ENCODE data around the gene GPR37.

GPR37 gene

DNA sequence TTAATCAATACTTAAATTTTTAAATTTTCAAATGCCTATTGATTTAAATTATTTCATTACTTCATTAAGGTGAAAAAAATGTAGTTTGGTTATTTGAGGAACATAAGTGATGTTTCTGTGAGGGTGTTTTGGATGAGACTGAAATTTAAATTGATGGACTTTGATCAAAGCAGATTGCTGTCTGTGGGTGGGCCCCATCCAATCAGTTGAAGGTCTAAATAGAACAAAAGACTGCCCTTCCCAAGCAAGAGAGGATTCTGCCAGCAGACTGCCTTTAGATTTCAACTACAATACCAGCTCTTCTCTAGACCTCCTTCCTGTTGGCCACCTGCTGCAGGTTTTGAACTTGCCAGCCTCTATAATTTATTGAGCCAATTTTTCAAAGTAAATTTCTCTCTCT is 14.5 kb upstream of the GPR37 start:
- DNase-seq = no peak

DNA sequence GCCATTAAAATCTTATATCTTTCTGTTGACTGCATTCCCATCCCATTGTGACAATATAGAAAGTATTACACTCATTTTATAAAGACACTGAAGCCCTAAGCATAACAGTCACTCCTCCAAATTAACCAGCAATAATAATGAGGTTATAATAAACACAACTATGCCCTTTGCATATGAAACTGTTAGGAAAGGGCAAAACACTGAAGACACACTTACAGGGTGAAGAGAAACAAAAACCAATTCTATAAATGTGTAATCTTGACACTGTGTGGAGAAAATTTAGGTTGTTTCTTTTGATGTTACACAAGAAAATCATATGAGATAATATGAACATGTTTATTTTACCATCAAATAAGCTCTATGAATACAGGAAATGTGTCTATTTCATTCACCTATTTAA is 14.0 kb upstream of the GPR37 start:
- no peak for DNase-seq

DNA sequence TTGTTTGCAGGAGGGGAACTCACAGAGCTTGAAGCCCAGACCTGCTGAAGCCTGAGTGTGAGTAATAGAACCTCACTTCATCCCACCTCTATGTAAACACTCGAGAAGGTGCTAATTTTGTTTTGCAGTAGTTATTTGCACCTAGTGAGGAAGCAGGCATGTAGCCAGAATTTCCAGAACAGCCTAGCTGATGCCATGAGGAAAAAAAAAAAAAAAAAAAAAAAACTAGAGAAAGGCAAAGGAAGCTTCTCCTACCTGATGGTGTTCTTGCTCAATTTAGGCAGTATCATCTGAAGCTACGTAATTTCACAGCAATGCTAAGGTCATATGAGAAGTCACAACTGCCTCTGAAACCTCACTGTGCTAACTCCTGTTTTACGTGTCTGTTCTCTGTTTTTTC is 13.6 kb upstream of the GPR37 start:
- no peak for DNase-seq

DNA sequence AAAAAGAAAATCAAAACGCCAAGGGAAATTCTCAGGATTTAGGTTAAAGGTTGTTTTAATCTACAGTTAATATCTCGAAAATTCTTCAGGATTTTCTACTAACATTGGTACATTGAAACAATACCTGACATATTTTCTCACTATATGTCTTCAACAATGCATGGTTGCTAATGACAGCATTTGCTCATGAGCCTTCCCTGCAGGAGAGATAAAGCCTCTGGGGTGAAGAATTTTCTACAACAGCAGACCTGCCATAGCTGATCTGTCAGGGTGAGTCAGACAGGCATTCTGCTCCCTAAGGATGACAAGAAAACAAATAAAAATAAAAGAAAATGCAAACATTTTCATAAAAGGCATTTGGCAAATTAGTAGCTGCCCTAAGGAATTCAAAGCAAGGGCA is 11.7 kb upstream of the GPR37 start:
- no peak for DNase-seq

DNA sequence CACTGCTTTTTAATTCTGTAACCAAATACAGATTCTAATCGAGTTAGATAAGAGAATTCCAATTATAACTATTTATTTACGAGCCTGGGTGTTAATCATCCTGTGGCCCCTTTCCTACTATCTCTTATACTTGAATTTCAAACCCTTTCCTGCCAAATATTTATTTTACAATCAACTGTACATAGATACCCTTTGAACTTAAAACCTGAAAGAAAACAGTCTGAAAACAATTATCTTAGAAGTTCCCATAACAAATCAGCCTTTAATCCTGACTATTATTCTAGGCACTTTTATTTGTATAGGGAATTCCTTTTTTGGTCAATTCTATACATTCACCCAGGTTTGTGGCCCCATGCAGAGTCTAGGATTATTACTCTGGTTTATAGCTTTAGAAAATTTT is 10.6 kb upstream of the GPR37 start:
- DNase-seq = no peak

DNA sequence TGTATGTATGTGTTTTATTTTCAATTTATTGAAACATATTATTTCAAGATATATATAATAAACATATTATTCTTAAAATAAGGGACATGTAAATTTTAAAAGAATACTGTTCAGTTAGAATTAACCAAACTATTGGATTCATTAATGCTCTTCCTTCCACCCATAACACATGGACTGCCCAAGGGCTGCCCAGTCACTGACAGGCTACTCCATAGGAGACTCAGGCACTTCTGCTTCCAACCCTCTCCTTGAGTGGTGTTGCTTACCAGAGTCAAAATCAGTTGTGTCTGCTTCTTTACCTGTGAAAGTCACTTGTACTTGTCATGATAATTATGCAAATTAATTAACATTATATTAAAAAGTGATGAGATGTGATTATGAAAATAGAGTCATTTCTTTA is 9.8 kb upstream of the GPR37 start:
- no peak for DNase-seq

DNA sequence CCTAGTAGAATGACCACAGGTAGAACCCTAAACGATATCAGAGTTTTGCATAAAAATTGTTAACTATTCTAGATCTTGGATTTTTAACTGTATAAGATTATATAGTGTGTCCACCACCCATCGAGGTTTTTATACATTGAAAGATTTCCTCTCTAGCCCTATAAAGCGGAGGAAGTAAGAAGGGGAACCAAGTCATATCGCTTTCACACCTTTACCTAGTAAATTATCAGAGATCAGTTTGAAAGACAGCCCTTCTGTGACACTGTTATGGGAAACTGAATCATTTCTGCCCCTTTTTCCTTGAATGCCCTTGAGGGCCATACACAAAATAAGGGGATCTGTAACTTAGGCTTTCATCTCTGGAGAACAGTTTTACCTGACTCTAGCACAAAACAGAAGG is 8.3 kb upstream of the GPR37 start:
- no peak for DNase-seq

DNA sequence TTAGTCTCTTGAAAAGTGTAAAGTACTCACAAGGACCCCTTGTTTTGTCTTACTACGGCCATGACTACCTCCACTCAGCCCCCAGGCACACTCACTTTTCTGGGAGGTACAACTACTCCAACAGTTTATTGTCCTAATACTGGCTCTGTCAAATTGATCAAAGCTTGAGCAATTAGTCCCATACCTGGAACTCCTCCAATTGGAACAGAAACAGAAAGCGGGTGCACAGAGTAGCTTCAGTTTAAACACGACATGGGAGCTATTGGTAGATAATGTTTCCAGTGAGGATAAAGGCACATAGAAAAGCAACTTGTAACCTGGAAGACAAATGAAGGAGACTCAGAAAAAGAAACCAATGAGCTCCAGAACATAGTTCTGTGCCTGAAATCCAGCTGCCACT is 7.7 kb upstream of the GPR37 start:
- no peak for DNase-seq

DNA sequence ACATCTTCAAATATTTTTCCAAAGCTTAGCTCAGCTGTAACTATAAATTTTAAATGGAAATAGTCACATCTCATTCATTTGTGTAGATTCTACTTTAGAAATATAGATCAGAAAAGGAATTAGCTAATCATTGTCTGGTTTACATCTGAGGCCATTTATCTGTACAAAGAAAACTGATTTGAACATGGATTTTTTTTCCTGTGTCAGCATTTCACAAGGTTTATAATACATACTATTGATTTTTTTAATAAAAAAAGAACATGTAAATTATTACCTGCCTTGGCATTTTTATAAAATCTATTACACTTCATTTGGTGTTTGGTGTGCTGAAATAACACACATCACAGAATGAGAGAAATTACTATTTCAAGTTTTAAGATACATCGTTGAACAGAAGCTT is 3.5 kb upstream of the GPR37 start:
- no peak for DNase-seq

DNA sequence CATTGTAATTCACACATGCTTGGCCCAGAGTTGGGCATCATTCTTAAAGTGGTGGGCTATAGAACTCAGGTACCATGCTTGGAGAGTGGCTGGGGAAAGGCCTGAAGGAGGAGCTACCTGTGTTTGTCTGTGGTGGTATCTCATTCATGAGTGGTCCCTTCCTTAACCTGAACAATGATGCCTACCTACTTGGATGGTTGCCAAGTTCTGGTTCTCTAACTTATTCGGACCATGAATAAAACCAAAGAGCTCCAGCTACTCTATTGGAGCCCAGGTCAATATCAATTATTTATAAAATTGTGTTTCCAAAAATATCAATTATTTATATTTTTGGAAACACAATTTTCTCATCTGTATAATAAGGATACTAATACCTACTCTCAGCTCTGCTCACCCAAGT is 2.9 kb upstream of the GPR37 start:
- DNase-seq = no peak

DNA sequence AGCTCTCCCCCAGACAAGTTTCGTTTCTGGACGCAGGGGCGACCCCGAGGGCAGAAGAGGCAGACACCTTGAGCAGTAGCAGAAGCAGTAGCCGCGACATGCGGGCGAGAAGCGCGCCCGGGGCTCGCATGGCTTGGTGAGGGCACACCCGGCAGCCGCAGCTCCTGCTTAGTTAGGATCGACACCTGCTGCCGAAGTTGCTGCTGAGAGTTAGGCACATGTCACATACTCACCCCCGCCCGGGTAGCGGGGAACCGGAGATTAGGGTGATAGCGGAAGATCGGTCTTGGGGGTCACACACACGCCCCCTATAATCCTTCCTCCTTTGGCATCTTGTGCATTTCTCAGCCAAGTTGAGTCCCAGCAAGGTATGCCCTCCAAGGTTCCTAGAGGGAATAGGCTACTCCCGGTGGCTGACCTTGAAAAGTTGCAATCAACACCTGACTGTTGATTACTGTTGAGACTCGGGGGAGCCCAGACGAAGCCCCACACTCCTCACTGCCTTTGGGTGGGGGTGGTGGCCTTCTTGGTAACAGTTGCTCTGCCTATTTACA is 668 bp downstream of the GPR37 start:
- DNase-seq = no peak

DNA sequence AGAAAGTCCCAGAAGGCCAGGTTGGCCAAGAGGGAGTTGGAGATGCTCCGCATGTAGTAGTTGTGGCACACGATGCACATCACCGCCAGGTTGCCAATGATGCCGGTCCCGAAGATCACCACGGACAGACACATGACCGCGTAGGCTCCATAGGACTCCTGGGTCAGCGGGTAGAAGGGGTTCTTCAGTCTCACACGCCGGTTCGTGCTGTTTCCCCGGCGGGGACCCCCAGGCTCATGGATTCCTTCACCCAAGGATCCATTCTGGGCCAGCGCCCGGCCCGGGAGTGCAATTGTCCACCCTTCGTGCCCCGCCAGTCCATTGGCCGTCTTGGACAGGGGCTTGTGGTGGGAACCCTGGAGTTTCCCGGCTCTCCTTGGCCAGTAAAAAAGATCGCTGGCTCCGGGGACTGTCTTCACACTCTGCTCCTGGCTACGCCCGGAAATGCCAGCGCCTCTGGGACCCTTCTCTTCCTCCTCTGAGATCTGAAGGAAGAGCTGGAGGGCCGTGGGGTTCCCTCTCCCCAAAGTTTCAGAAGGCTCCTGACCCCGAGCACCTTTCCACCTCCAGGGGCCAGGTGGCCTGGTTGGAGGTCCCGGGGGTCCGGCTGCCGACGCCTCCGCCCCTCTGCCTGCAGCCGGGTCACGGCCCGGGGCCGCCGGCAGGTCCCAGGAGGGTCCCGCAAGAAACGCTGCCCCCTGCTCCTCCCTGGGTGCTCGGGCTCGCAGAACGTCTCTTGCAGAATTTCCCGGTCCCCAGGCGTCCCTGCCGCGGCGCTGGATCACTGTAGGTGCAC is 1.3 kb downstream of the GPR37 start:
- DNase-seq = no peak

DNA sequence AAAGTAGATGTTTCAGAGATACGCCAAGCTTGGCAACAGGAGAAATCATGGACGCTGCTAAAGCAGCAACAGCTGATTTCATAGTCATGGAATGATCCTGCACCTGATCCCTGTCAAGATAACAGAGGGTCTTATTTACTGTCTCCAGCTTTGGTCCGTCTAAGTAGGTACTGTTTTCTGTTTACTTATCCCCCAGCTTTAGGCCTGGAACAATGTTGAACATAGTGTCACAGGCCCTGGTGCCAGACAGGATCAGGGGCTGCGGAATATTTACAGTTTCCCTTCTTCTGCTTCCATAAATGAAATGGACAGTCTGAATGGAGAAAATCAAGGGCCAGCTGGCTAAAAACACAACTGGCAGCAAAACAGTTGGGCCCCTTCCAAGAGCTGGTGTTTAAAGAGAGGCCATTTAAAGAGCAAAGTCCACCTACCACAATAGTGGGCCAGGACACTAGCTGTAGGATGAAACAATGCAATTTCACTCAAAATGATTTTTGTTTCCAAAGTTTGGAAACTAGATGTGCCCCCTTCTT is 2.9 kb downstream of the GPR37 start:
- DNase-seq = no peak

DNA sequence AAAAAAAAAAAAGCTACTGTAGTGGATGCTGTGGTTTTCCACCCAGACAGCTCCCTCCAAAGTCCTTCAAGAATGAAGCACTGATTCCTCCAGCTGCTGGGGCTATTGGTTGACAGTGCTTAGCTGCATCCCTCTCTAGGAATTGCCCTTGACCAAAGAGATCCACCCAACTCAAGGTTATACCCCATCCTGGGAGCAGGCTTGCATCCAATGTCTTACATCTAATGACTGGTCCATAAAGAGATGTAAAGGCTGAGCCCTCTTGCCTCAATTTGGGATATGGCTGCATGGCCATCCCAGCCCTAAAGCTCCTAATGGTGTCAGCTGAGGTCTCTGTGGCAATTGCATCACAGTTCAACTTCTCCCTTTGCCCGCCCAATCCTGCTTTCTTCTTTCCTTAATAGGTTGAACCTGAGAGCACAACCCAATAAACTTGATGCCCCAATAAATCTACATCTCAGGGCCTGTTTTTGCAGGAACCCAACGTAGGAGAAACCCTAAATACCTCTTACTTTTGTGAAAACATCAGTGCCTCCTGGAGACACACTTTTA is 4.4 kb downstream of the GPR37 start:
- DNase-seq = no peak

DNA sequence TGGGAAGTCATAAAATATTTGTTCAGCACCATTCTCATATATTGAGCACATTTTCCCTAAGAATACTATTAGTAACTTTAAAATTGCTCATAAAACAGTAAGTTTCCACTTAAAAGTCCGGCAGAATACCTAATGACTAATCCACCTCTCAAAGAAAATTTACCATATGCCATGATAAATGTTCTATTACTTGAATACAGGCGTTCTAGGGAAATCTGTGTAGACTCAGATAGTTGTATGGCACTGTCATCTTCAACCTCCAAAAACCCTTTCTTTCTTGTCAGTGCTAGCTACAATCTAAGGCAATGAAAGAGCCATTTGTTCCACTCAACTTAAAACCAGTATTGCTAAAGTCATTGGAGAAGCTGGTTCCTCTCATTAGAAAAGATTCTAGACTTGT is 7.3 kb downstream of the GPR37 start:
- DNase-seq = no peak

DNA sequence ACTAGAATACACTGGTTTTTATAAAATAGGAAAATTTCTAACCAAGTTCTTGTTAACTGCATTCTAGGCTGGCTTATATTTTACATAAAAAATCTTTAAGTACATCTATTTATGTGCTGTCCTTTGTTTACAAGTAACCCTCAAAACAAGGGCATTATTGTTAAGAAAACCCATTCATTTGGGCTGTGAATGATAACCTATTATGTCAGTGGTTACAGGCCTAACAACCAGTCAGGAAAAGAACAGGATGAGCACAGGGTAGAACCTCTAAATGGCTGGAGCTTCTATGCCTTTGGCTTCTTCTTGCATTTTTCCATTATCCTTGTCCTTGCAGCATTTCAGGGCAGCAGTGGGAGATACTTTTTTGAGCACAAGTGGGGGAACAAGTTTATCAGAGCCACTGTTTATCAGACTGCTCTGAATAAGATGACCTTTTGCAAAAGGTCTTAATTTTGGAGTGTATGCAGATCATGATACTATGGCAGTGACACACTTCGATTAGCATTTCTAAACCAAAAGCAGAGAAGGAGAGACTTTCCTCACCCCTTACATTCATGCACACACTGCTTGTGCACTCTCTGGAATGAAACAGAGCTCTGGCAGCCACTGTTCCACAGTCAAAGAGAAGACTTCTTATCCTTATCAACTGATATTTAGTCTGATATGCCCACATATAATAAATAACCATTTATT is 10.9 kb downstream of the GPR37 start:
- no peak for DNase-seq

DNA sequence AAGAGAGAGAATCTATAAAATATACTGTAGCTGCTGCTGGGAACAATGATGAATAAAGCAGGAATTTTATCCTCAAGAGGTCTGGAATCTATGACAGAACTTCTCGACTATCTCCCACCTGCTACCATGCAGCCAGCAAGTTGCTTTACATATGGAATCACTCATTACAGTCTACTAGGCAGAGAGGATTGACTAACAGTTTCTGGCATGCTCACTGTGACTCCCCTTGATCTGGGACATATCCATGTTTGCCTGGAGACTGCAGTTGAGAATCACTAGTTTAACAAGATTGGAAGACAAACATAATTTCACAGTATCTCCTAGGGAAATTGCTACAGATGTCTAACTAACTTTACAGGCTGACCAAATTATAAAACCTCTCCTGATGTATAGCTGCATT is 13.3 kb downstream of the GPR37 start:
- DNase-seq = no peak

DNA sequence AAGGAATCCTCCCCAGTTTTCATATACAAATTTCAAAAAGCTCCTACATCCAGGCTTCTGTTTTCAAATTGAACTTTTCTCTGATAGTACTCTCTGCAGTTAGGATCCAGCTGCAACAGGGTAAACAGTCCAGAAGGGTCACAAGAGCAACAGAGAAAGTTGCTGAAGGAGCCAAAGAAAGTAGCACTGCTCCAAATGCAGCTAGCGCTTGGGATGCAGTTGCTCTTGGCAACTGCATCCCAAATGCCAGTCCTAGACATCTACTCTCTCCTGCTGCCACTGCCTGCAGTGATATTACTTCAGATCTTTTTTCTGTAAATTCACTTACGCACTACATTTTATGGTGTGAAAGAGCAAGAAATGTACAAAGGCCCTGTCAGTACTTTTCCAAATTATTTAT is 14.6 kb downstream of the GPR37 start:
- DNase-seq = no peak

DNA sequence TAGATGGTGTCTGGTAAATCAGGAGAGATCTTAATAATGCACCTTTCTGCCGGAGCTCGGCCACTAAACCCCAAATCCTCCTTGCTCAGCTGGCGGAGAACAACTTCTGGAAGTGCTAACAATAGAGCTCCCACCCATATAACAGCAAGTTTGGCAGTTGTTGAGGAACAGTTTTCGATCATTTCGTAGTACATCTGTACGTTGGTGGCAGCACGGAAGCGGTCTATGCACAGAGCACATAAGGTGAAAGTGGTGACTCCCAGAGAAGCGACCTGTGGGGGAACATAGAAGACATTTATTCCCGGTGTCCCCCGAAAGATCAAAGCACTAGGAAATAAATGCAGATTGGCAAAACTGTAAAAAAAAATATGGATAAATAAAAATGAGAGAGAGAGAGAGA is 18.5 kb downstream of the GPR37 start:
- DNase-seq = no peak

DNA sequence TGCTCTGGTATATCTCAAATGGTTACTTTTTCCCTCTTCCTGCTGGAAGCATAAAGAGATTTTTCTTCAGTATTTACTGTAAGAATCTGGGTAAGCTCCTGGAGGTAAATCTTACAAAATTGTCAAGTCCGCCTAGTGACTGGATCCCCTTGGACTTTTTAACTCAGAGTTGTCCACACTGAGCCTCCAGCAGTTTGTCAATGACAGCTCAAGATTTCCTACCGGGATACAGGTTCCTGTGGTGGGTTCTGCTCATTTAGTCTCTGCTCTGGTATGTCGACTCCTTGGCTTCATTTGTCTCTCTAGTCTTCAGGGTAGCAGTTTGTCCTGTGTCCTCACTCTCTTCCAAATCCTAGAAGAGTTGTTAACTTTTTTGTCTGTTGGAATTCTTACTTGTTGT is 27.0 kb downstream of the GPR37 start:
- DNase-seq = no peak

DNA sequence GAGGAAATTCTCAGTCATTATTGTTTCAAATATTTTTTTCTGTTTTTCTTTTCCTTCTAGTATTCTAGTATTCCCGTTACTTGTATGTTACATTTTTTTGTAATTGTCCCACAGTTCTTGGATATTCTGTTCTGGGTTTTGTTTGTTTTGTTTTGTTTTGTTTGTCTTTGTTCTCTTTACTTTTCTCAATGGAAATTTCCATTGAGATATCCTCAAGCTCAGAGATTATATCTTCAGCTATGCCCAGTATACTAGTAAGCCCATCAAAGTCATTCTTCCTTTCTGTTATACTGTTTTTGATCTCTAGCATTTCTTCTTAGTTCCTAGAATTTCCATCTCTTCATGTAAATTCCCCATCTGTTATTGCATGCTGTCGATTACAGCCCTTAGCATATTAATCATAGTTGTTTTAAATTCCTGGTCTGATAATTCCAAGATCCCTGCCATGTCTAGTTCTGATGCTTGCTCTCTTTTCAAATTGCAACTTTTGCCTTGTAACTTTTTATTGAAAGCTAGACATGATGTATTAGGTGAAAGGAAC is 27.8 kb downstream of the GPR37 start:
- no peak for DNase-seq

DNA sequence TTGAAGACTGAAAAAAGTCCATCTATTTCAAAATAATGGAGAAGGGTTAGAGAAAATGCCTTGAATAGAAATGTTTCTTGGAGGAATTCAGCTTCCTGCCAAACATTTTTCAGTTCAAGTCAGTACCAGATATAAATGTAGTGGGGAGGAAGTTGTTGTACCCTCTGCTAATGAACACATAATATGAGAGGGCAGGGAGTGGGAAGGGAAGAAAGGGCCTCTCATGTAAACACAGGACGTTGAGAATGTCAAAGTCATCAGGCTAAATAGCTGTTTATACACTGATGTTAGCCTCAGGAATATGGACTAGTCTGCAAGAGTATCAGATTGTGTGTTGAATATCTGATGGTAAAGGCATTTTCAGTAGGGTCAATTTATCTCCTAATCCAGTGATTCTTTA is 37.0 kb downstream of the GPR37 start:
- no peak for DNase-seq

DNA sequence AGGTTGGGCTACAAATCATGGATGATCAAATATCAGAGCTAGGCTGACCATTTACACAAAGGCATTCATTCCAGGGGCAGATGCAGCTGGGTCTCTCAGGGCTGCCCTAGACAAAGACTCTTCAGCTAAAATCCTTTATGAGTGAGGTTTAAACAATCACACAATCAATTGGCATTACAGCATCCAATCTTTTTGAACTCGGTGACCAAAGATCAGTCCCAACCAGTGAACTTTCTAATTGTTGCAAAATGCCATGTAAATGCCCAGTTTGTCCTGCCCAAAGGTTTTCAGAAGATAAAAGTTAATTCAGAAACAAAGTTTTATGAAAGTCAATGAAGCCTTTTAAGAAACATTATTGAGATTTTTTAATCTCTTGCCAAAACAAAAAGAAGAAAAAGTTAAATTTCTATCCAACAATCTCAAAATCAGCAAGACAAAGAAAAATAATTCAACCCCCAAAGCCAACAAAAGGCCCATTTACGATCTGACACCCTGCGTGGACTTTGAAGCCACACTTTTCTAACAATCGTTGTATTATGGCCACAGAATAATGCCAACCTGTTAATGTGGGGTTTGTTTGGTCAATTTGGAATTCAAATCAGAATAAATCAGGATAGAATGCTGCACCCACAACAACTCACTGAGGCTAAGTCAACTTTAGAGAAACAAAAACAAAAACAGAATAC is 40.9 kb downstream of the GPR37 start:
- no peak for DNase-seq

Data from GDM1 (cell line).